ENCODE results near the gene RNH1.

The RNH1 gene

GRCh38 chr11:454801-455565, 52.1 kb downstream of the RNH1 start:
- no peak for DNase-seq

- DNase-seq = no peak
Measured at GRCh38 chr11:454043-454442, 53.0 kb downstream of the RNH1 start.

GRCh38 chr11:453564-453963, 53.5 kb downstream of the RNH1 start:
- no peak for DNase-seq

DNA sequence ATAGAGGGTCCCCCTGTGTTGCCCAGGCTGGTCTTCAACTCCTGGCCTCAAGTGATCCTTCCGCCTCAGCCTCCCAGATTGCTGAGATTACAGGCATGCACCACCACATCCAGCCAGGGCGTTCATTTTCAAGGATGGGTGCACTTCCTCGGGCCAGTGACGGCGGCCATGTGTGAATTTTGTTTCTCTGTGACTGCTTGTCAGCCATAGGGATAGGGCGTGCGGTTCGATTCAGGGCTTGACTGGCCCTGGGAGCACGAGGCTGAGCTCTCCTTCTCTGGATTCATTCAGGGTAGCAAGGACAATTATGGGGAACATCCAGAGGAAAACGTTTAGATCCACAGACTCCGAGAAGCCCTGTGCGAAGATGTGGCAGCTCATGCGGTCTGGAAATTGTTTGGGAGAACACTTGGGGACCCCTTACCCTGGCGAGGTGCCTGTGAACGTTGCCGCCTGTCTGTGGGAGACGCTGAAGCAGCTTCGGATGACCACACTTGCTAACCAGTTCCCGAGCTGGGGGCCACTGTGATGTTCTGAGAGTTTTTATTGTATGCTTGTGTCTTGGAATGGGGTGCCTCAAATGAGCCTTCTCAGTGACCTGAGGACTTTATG, 54.0 kb downstream of the RNH1 start:
- no peak for DNase-seq

- DNase-seq = no peak
Measured at GRCh38 chr11:452203-452744, 54.8 kb downstream of the RNH1 start.

- DNase-seq = no peak
Measured at GRCh38 chr11:451738-452137, 55.3 kb downstream of the RNH1 start.

DNA sequence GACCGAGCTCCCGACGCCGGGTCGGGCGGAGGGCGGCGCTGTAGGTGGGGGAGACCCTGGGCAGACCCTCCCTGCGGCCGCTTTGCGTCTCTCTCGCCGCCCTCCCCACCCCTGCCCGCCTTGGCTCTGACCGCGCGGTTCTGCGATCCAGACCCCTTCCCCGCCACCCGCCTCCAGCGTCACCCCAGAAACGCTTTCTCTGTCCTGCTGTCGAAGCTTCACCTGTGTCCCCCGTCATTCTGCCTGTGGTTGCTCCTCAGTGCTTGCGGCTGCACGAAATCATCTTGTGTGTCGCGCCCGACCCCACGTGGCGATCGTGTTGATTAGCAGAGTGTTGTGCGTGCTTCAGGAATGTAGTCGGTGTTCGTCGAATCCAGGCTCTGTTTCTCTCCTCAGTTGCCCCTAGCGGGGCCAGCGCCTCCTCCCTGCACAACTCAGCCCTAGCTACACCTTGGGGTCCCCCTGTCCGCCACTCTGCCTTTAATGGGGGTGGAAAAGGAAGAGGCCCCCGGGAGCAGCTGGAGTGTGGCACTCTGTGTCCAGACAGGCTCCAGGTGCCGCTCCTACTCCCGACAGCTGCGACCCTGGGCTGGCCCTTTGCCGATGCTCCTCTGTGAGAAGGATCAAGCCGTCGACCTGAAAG, 56.1 kb downstream of the RNH1 start:
- peak; percentile 77 for DNase-seq

GRCh38 chr11:449889-450808, 56.9 kb downstream of the RNH1 start, which contains the start of gene PTDSS2:
Gene PTDSS2, plus strand, starts transcription at chr11:450279. Its CDS starts 177 bp downstream, at chr11:450456.
- DNase-seq = peak; percentile 97

GRCh38 chr11:447923-448731, 58.9 kb downstream of the RNH1 start:
- peak; percentile 99 for DNase-seq

DNA sequence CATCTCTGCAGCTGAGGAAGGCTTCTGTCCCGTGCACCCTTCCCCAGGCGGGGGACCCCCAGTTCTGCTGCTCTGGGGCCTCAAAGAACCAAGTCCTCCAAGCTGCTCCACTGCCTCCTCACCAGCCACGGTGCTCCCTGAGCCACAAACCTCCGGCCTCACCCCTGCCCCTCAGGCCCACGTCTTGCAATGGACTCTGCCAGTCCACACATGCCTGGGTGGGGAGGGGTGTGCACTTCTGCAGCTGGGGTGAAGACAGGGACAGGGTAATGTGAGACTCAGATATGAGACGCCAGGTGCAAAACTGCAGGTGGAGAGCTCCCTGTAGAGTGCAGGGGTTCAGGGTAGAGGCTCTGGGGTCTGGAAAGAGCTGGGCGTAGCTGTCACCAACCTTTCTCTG, 60.2 kb downstream of the RNH1 start:
- DNase-seq = no peak

- DNase-seq = no peak
Measured at GRCh38 chr11:445765-446588, 61.1 kb downstream of the RNH1 start.

All from OCI-M1 (cell line).